Osteoblast (primary cell): ENCODE measurements around the gene TPCN1. TPM values are rescaled to one million over a fixed set of nuclear protein-coding genes. Genes with fewer than 3 reads are reported as not detected.

ENCODE experiments used
- DNase-seq: peaks from one replicate; pipeline ENCODE4 v3.0.0; 2011; ENCODE audit warnings: low spot score, mixed read lengths; ENCODE audit not compliant: insufficient read length; ENCODE audit errors: missing footprints
- H2AFZ ChIP-seq: 2 replicates; pipeline ENCODE4 v1.6.0; 2011; ENCODE audit warnings: mild to moderate bottlenecking, low read length
- H3K27ac ChIP-seq: 2 replicates; pipeline ENCODE4 v1.5.1; 2011; ENCODE audit warnings: mild to moderate bottlenecking, low read depth, low read length, moderate library complexity
- H3K27me3 ChIP-seq: 2 replicates; pipeline ENCODE4 v1.6.0; 2012; ENCODE audit warnings: mild to moderate bottlenecking, control low read depth, inconsistent platforms, low read length, moderate library complexity; ENCODE audit not compliant: insufficient read depth
- H3K36me3 ChIP-seq: 2 replicates; pipeline ENCODE4 v1.5.1; 2011; ENCODE audit warnings: mild to moderate bottlenecking, low read length, control low read depth, moderate library complexity; ENCODE audit not compliant: insufficient read depth
- H3K4me1 ChIP-seq: 2 replicates; pipeline ENCODE4 v1.5.1; 2011; ENCODE audit warnings: mild to moderate bottlenecking, low read length, control low read depth, moderate library complexity; ENCODE audit not compliant: insufficient read depth
- H3K4me2 ChIP-seq: 2 replicates; pipeline ENCODE4 v1.6.0; 2011; ENCODE audit warnings: mild to moderate bottlenecking, low read length; ENCODE audit not compliant: insufficient read depth
- H3K4me3 ChIP-seq: fragments of 200-600 bp; sonication (generic); 3 replicates; pipeline ENCODE4 v1.5.1; 2012; ENCODE audit warnings: mild to moderate bottlenecking, low read length, inconsistent platforms; ENCODE audit not compliant: insufficient read depth
- H3K79me2 ChIP-seq: 2 replicates; pipeline ENCODE4 v1.6.0; 2012; ENCODE audit warnings: mild to moderate bottlenecking, low read length, control low read depth, inconsistent platforms; ENCODE audit not compliant: insufficient read depth
- H3K9me3 ChIP-seq: 2 replicates; pipeline ENCODE4 v1.5.1; 2011; ENCODE audit warnings: low read depth, low read length, control low read depth
- H4K20me1 ChIP-seq: 2 replicates; pipeline ENCODE4 v1.6.0; 2012; ENCODE audit warnings: mild to moderate bottlenecking, low read length, control low read depth; ENCODE audit not compliant: insufficient read depth
- CTCF ChIP-seq: IDR thresholded peaks from 2 replicates; pipeline ENCODE4 v1.5.1; 2011; ENCODE audit warnings: mild to moderate bottlenecking, low read depth, low read length, moderate library complexity; ENCODE audit errors: extremely low read depth
- total RNA-seq: library from RNA; depleted of rRNA; stranded (reverse); fragments of >200 nt; gene quantifications from 2 replicates; pipeline ENCODE4 v1.2.3, GENCODE V29; 2012

The TPCN1 gene
- total RNA-seq, 1 donor: 25.7 TPM

GRCh38 chr12:113268136-113268535 lies 46.9 kb downstream of the TPCN1 start:
- no peaks in the 10 kb centered on the region for H4K20me1 ChIP-seq
- no peaks in the 10 kb centered on the region for H3K27me3 ChIP-seq
- no peaks in the 10 kb centered on the region for H3K9me3 ChIP-seq
- H3K4me2 ChIP-seq: no peak overlapping the region
- DNase-seq: no peak
- peaks cover 5% of the 10 kb centered on the region for H3K36me3 ChIP-seq
- no peak overlapping the region for H2AFZ ChIP-seq
- no peak for TF ChIP-seq CTCF
- H3K4me3 ChIP-seq: no peak overlapping the region
- no peaks in the 10 kb centered on the region for H3K79me2 ChIP-seq
- H3K4me1 ChIP-seq: peaks cover 15% of the 10 kb centered on the region
- H3K27ac ChIP-seq: no peak overlapping the region

GRCh38 chr12:113268621-113269020 lies 47.4 kb downstream of the TPCN1 start:
- no peak overlapping the region for H2AFZ ChIP-seq
- H3K9me3 ChIP-seq: no peaks in the 10 kb centered on the region
- H3K27ac ChIP-seq: no peak overlapping the region
- no peak for DNase-seq
- H3K79me2 ChIP-seq: no peaks in the 10 kb centered on the region
- no peak overlapping the region for H3K4me2 ChIP-seq
- H3K36me3 ChIP-seq: peaks cover 3% of the 10 kb centered on the region
- no peaks in the 10 kb centered on the region for H4K20me1 ChIP-seq
- no peak for TF ChIP-seq CTCF
- H3K4me3 ChIP-seq: no peak overlapping the region
- H3K4me1 ChIP-seq: peaks cover 15% of the 10 kb centered on the region
- H3K27me3 ChIP-seq: no peaks in the 10 kb centered on the region

GRCh38 chr12:113269257-113269943 lies 48.1 kb downstream of the TPCN1 start:
- H3K27ac ChIP-seq: no peak overlapping the region

GRCh38 chr12:113270709-113271009 lies 49.4 kb downstream of the TPCN1 start:
- Histone ChIP-seq H3K27ac (no peak overlapping the region), H3K36me3 (peaks cover 15% of the 10 kb centered on the region)

More at GRCh38 chr12:113269257-113269943, 48.1 kb downstream of the TPCN1 start:
- TF ChIP-seq CTCF: no peak
- no peaks in the 10 kb centered on the region for H3K79me2 ChIP-seq
- H3K27me3 ChIP-seq: no peaks in the 10 kb centered on the region
- no peak overlapping the region for H3K4me3 ChIP-seq
- H3K9me3 ChIP-seq: no peaks in the 10 kb centered on the region
- H2AFZ ChIP-seq: no peak overlapping the region
- no peaks in the 10 kb centered on the region for H4K20me1 ChIP-seq
- H3K4me1 ChIP-seq: peaks cover 15% of the 10 kb centered on the region
- H3K36me3 ChIP-seq: peaks cover 9% of the 10 kb centered on the region
- H3K4me2 ChIP-seq: no peak overlapping the region
- DNase-seq: no peak

More at GRCh38 chr12:113270709-113271009, 49.4 kb downstream of the TPCN1 start:
- Histone ChIP-seq H4K20me1 (no peaks in the 10 kb centered on the region), H3K4me2 (no peak overlapping the region), H3K4me3 (no peak overlapping the region), H3K27me3 (no peaks in the 10 kb centered on the region), H2AFZ (no peak overlapping the region), H3K79me2 (no peaks in the 10 kb centered on the region), H3K9me3 (no peaks in the 10 kb centered on the region), H3K4me1 (peaks cover 15% of the 10 kb centered on the region)
- DNase-seq: no peak
- TF ChIP-seq CTCF: no peak
